Trophoblast cell (in vitro differentiated cells and primary cell): Measurements from ENCODE around the gene SPATA31C2.
A peak's percentile ranks its signal among the peaks of the same experiment; 100 is the strongest.

Experiments
- DNase-seq, 2 donors: peaks; one replicate each; pipeline ENCODE4 v3.0.0-alpha.2; 2016
- H2AFZ ChIP-seq: 2 replicates; pipeline ENCODE4 v1.6.1; 2013; ENCODE audit warnings: low read length, moderate library complexity, mild to moderate bottlenecking; ENCODE audit not compliant: insufficient read depth, poor library complexity
- H2AK5ac ChIP-seq: 2 replicates; pipeline ENCODE4 v1.6.1; 2013; ENCODE audit warnings: mild to moderate bottlenecking, low read length
- H2BK120ac ChIP-seq: 2 replicates; pipeline ENCODE4 v1.6.1; 2013; ENCODE audit warnings: low read length, mild to moderate bottlenecking, moderate library complexity; ENCODE audit not compliant: insufficient read depth, poor library complexity
- H2BK12ac ChIP-seq: 2 replicates; pipeline ENCODE4 v1.6.1; 2013; ENCODE audit warnings: mild to moderate bottlenecking, low read length, moderate library complexity
- H2BK5ac ChIP-seq: 2 replicates; pipeline ENCODE4 v1.6.1; 2013; ENCODE audit warnings: low read length, low read depth, moderate library complexity, mild to moderate bottlenecking; ENCODE audit not compliant: poor library complexity
- H3K14ac ChIP-seq: 2 replicates; pipeline ENCODE4 v1.6.1; 2013; ENCODE audit warnings: mild to moderate bottlenecking, low read length
- H3K18ac ChIP-seq: 2 replicates; pipeline ENCODE4 v1.6.1; 2013; ENCODE audit warnings: mild to moderate bottlenecking, low read length
- H3K23ac ChIP-seq: 2 replicates; pipeline ENCODE4 v1.6.1; 2013; ENCODE audit warnings: low read length
- H3K27ac ChIP-seq: 2 replicates; pipeline ENCODE4 v1.5.1; 2013; ENCODE audit warnings: low read depth, mild to moderate bottlenecking, inconsistent platforms, low read length, moderate library complexity
- H3K27me3 ChIP-seq: 2 replicates; pipeline ENCODE4 v1.6.1; 2013; ENCODE audit warnings: inconsistent platforms, mild to moderate bottlenecking, low read length, moderate library complexity; ENCODE audit not compliant: insufficient read depth
- H3K36me3 ChIP-seq, 2 experiments: 1 replicate in 1 of 2; 2 replicates in 1 of 2; pipeline ENCODE4 v1.6.1; 2013; ENCODE audit warnings: low read length in 2 of 2, mild to moderate bottlenecking in 2 of 2, moderate library complexity in 1 of 2; ENCODE audit not compliant: insufficient read depth in 2 of 2, control insufficient read depth in 1 of 2
- H3K4ac ChIP-seq: 2 replicates; pipeline ENCODE4 v1.6.1; 2013; ENCODE audit warnings: low read depth, mild to moderate bottlenecking, low read length, moderate library complexity
- H3K4me1 ChIP-seq, 2 experiments: 1 replicate in 1 of 2; 2 replicates in 1 of 2; pipeline ENCODE4 v1.6.1; 2013; ENCODE audit warnings: low read length in 2 of 2, mild to moderate bottlenecking in 2 of 2, moderate library complexity in 1 of 2; ENCODE audit not compliant: insufficient read depth in 2 of 2, control insufficient read depth in 1 of 2
- H3K4me2 ChIP-seq: 2 replicates; pipeline ENCODE4 v1.6.1; 2013; ENCODE audit warnings: inconsistent platforms, mild to moderate bottlenecking, low read length, moderate library complexity
- H3K4me3 ChIP-seq: 2 replicates; pipeline ENCODE4 v1.5.1; 2013; ENCODE audit warnings: mild to moderate bottlenecking, low read depth, low read length, inconsistent platforms
- H3K79me1 ChIP-seq: one replicate; pipeline ENCODE4 v1.6.1; 2013; ENCODE audit warnings: low read length
- H3K79me2 ChIP-seq: 2 replicates; pipeline ENCODE4 v1.6.1; 2013; ENCODE audit warnings: low read length, mild to moderate bottlenecking; ENCODE audit not compliant: control insufficient read depth, insufficient read depth, poor library complexity
- H3K9ac ChIP-seq: 2 replicates; pipeline ENCODE4 v1.6.1; 2013; ENCODE audit warnings: mild to moderate bottlenecking, low read length
- H3K9me3 ChIP-seq: 2 replicates; pipeline ENCODE4 v1.6.1; 2013; ENCODE audit warnings: low read depth, mild to moderate bottlenecking, control low read depth, inconsistent platforms, low read length; ENCODE audit not compliant: insufficient read depth
- H4K12ac ChIP-seq: 2 replicates; pipeline ENCODE4 v1.6.1; 2013; ENCODE audit warnings: low read depth, mild to moderate bottlenecking, low read length, moderate library complexity
- H4K8ac ChIP-seq: 2 replicates; pipeline ENCODE4 v1.6.1; 2013; ENCODE audit warnings: low read depth, mild to moderate bottlenecking, low read length, moderate library complexity
- H4K91ac ChIP-seq: one replicate; pipeline ENCODE4 v1.6.1; 2013; ENCODE audit warnings: low read depth, mild to moderate bottlenecking, low read length, moderate library complexity
- WGBS: extraction: QIAGEN DNeasy Blood & Tissue Kit; methylation state at CpG from one replicate; pipeline ENCODE4 v1.1.7; 2013; ENCODE audit warnings: missing lambda C conversion rate; ENCODE audit not compliant: insufficient read length, insufficient coverage; ENCODE audit errors: extremely low coverage; 5-methylcytosine and 5-hydroxymethylcytosine counted together

SPATA31C2 gene

GRCh38 chr9:88108779-88109178, 29.5 kb downstream of the SPATA31C2 start:
- WGBS = no CpG with 5 or more reads among the region's 4 CpGs

GRCh38 chr9:88106492-88106891, 31.8 kb downstream of the SPATA31C2 start:
- DNase-seq = peak; percentile 14 to 55
- H3K4me2 ChIP-seq = no peak overlapping the region
- no peak overlapping the region for H2BK12ac ChIP-seq
- H3K36me3 ChIP-seq = no peaks in the 10 kb centered on the region
- H4K12ac ChIP-seq = no peak overlapping the region
- no peak overlapping the region for H3K4me3 ChIP-seq
- no peak overlapping the region for H3K4ac ChIP-seq
- no peaks in the 10 kb centered on the region for H3K4me1 ChIP-seq
- no peak overlapping the region for H2BK120ac ChIP-seq
- no peak overlapping the region for H3K18ac ChIP-seq
- H3K9ac ChIP-seq = no peak overlapping the region
- no peaks in the 10 kb centered on the region for H3K9me3 ChIP-seq
- no peaks in the 10 kb centered on the region for H3K79me2 ChIP-seq
- H3K27me3 ChIP-seq = no peaks in the 10 kb centered on the region
- no peak overlapping the region for H2BK5ac ChIP-seq
- H4K8ac ChIP-seq = no peak overlapping the region
- H4K91ac ChIP-seq = no peak overlapping the region
- H3K79me1 ChIP-seq = no peaks in the 10 kb centered on the region
- no peak overlapping the region for H2AK5ac ChIP-seq
- H2AFZ ChIP-seq = no peak overlapping the region
- H3K14ac ChIP-seq = no peak overlapping the region
- WGBS = no CpG with 5 or more reads among the region's 4 CpGs
- H3K27ac ChIP-seq = no peak overlapping the region
- no peak overlapping the region for H3K23ac ChIP-seq

More at GRCh38 chr9:88108779-88109178, 29.5 kb downstream of the SPATA31C2 start:
- Histone ChIP-seq H3K4me2 (no peak overlapping the region), H3K79me2 (no peaks in the 10 kb centered on the region), H2BK12ac (no peak overlapping the region), H3K23ac (no peak overlapping the region), H4K91ac (no peak overlapping the region), H3K14ac (no peak overlapping the region), H2BK120ac (no peak overlapping the region), H2BK5ac (no peak overlapping the region), H4K8ac (no peak overlapping the region), H2AFZ (no peak overlapping the region), H3K27ac (no peak overlapping the region), H3K36me3 (no peaks in the 10 kb centered on the region), H3K9ac (no peak overlapping the region), H3K79me1 (no peaks in the 10 kb centered on the region), H3K9me3 (peaks cover 2% of the 10 kb centered on the region), H2AK5ac (no peak overlapping the region), H4K12ac (no peak overlapping the region), H3K4me3 (no peak overlapping the region), H3K4me1 (no peaks in the 10 kb centered on the region), H3K4ac (no peak overlapping the region), H3K18ac (no peak overlapping the region), H3K27me3 (no peaks in the 10 kb centered on the region)
- no peak for DNase-seq

GRCh38 chr9:88092797-88093331, 45.4 kb downstream of the SPATA31C2 start:
- Histone ChIP-seq H3K36me3 (no peaks in the 10 kb centered on the region), H3K27me3 (no peaks in the 10 kb centered on the region), H4K8ac (peak overlapping the region; percentile 23), H3K79me2 (no peaks in the 10 kb centered on the region), H3K79me1 (peaks cover 4% of the 10 kb centered on the region), H4K91ac (peak overlapping the region; percentile 15), H2BK120ac (no peak overlapping the region), H2AK5ac (peak overlapping the region; percentile 19), H3K4me1 (peaks cover 11 to 17% of the 10 kb centered on the region in 2 experiments), H3K4me2 (no peak overlapping the region), H2BK12ac (peak overlapping the region; percentile 72), H2AFZ (no peak overlapping the region), H3K9ac (no peak overlapping the region), H3K14ac (peak overlapping the region; percentile 35), H3K18ac (no peak overlapping the region), H4K12ac (peak overlapping the region; percentile 47), H3K9me3 (no peaks in the 10 kb centered on the region), H2BK5ac (no peak overlapping the region), H3K27ac (no peak overlapping the region), H3K23ac (no peak overlapping the region), H3K4me3 (no peak overlapping the region), H3K4ac (no peak overlapping the region)
- WGBS = no CpG with 5 or more reads among the region's 10 CpGs
- peak; percentile 46 to 63 for DNase-seq

- Histone ChIP-seq H3K14ac (no peak overlapping the region), H3K18ac (no peak overlapping the region), H3K9me3 (no peaks in the 10 kb centered on the region), H3K36me3 (no peaks in the 10 kb centered on the region), H2BK120ac (no peak overlapping the region), H3K4me2 (no peak overlapping the region), H3K4me3 (no peak overlapping the region), H3K27me3 (no peaks in the 10 kb centered on the region), H2AFZ (no peak overlapping the region), H2BK5ac (no peak overlapping the region), H3K9ac (no peak overlapping the region), H4K8ac (no peak overlapping the region), H3K23ac (no peak overlapping the region), H2AK5ac (no peak overlapping the region), H3K4ac (no peak overlapping the region), H3K4me1 (peaks cover 11 to 17% of the 10 kb centered on the region in 2 experiments), H3K79me1 (peaks cover 4% of the 10 kb centered on the region), H4K12ac (no peak overlapping the region), H3K79me2 (no peaks in the 10 kb centered on the region), H4K91ac (no peak overlapping the region), H3K27ac (no peak overlapping the region), H2BK12ac (no peak overlapping the region)
- no CpG with 5 or more reads among the region's 4 CpGs for WGBS
- peak; percentile 89 for DNase-seq
Measured at GRCh38 chr9:88090151-88090581, 48.1 kb downstream of the SPATA31C2 start.
